Stimulated activated CD4-positive, alpha-beta T cell treated with anti-CD3 and anti-CD28 coated beads, Interleukin-12 subunit alpha, Interleukin-12 subunit beta, amount 100 ng/mL, for 48 hours (primary cell): ENCODE measurements around the gene ZNF26.
"Not testable (repeated sequence)": the region's sequence is repeated elsewhere in the genome, so short reads cannot be mapped to it uniquely, and the experiment has no call there.

ENCODE experiments used
- DNase-seq, 3 donors: peaks; one replicate each; pipeline ENCODE4 v3.0.0-alpha.2; 2020; ENCODE audit warnings: low read depth in 2 of 3, low spot score in 1 of 3

The ZNF26 gene

DNA sequence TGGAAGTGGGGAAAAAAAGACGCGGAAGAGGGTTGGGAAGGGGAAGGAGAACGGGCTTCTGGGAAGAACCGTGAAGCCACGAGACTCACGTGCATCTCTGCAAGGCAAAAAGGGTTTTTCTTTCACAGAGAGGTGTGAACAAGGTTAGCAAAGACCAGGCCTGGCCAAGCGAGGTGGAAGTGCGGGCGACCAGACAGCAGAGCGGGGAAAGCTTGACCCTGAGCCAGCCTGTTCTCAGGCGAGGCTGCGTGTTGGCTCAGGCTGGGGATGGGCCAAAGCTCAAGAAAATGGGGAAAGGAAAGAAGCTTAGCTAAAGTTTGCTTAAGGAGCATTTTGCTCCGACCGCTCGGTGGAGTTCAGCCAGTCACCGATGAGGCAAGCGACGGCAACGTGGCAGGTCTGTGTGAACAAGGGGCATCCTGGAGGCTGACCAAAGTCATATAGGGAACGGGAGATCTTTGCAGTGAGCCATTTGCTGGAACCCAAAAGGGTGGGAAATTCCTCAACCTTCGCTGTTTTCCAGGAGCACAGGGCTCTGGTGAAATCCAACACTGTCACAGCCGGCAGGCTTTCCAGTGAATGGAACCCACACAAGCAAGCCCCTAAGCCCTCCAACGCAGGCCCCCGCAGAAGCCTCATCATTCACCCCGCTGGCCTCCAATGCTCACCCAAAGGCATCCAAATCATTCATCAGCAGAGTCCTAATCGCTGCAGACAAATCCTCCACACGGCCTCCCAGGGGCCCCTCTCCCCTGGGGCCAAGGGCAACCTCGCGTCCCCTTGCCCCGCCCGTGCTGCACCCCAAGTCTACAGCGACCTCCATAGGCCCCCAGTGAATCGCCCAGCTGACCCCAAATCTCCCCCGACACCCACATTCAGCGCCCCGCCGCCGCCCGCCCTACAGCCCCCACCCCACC, 30.8 kb upstream of the ZNF26 start:
- DNase-seq: peak in 2 of 3 donors; percentile 11 to 14

DNA sequence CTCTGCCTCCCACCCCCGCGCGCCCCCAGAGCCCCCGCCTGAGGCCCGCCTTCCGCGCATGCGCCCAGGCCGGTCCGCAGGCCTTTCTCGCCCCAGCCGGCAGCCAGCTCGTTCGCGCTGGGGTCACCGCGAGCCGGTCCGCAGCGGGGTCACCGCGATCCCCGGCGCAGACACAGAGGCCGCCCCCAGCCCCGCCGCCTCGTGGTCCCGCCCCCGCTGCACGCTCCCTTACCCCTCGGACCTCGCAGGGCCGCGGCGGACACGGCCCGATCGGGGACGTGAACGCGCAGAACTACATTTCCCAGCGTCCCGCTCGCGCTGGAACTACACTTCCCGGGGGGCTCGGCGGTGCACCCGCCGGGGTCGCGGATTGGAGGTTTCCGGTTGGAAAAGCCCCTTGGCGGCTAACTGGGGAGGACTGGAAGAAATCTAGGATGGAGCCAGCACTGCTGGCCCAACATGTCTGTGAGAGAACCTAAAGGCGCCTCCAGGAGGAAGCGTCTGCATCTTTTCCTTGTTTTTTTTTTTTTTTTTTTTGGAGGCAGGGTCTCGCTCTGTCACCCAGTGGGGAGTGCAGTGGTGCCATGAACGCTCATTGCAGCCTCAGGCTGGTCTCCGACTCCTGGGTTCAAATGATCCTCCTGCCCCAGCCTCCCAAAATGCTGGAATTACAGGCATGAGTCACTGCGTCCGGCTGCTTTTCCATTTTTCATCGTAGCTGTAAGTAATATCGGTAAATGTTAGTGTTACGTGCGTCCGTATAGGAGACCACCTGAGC, 30.0 kb upstream of the ZNF26 start, which contains the start of gene ZNF605:
TSS of gene ZNF605 (minus strand) at position 296 of the 778 bp plus-strand sequence. CDS start 10,671 bp downstream, outside the sequence.
- peak; percentile 71 to 81 (median 78) for DNase-seq

DNA sequence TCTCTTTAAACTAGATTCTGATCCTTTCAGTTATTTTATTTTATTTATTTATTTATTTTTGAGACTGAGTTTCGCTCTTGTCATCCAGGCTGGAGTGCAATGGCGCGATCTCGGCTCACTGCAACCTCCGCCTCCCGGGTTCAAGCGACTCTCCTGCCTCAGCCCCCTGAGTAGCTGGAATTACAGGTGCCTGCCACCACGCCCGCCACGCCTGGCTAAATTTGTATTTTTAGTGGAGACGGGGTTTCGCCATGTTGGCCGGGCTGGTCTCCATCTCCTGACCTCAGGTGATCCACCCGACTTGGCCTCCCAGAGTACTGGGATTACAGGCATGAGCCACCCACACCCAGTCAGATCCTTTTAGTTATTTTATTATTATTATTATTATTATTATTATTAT, 24.4 kb upstream of the ZNF26 start:
- not testable (repeated sequence) for DNase-seq

DNA sequence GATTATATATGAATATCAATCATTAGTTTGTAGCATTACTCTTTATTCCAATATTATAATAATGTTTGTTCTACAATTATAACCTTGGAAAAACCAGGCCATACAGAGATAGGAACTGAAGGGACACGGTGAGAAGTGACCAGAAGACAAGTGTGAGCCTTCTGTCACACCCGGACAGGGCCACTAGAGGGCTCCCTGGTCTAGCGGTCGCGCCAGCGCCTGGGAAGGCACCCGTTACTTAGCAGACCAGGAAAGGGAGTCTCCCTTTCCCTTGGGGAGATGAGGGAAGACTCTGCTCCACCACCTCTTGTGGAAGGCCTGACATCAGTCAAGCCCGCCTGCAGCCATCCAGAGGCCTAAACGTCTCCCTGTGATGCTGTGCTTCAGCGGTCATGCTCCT, 22.2 kb upstream of the ZNF26 start:
- not testable (repeated sequence) for DNase-seq

DNA sequence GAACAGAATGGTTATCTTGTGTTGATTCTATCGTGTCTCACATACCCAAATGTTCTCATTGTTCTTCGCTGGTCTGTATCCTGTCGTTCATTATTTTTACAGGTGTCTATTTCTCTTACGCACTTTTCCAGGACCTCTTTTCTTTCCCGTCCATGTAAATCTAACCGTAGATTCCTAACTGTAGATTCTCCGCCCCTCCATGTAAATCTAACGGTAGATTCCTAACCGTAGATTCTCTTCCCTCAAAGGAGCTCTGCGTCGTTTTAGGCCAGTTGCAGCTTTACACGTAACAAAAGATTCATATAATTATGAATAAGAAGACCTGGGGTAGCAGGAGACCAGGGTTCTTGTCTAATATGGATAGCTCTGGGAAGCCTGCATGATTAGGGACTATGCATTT, 20.4 kb upstream of the ZNF26 start:
- DNase-seq: no peak

DNA sequence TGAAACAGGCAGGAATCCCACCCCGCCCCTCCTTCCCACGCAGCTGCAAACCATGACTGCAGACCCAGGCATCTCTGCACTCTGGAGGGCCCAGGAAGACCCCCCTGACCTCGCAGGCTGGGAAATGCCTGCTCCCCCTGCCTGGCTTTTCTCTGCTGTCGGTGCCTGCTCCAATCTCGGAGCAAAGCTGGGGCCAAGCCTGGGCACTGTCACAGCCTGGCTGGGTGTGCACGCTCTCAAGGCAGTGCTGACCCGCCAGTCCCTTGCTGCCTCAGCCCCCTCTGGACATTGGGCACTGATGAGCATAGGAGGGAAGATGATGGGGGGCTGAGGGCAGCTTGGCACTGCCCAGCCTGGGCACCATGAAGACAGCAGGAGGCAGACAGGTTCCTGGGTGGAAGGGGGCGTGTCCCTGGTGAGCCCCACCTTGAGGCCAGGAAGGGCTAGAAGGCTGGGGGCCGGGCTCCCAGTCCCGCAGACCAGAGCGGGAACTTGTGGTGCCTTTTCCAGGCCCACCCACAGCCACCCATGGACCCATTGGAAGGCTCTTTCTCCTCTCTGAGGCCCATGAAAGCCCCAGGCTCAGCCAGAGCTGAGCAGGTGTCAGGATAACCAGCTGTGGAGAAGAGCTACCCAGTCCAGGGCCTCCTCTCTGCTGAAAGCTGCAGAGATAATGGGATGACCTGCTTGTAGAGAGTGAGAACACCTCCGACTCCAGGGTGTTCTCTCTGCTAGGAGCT, 19.3 kb upstream of the ZNF26 start:
- DNase-seq: no peak

DNA sequence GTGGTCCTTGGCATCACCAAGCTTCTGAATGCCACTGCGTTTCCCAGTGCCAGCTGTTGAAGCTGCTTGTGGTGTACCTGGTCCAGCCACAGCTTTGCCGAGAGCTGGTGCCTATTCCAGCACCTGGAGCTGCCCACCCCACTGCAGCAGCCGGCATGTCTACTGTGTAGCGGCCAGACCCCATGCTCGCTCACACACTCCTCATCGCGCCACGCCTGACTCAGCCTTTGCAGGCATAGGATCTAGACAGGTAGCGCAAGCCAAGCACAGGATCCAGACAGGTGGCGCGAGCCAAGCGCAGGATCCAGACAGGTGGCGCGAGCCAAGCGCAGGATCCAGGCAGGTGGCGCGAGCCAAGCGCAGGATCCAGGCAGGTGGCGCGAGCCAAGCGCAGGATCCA, 18.4 kb upstream of the ZNF26 start:
- DNase-seq: no peak

DNA sequence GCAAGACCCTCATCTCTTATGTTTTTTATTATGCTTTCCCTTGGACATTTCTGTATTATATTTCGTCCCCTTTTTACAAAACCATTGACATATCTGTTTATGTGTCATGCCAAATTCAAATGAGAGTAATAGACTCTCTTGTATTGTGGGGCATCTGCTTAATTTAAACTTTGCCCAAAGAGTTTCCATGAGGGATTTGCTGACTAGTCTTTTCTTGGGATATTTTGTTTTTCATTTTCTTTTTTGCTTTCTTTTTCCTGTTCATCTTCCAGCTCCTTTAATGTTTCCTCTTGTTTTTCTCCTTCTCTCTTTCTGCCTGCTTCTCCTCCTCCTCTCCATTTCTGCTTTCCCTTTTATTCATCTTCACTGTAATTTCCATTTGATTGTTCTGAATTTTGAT, 13.8 kb upstream of the ZNF26 start:
- DNase-seq: no peak

DNA sequence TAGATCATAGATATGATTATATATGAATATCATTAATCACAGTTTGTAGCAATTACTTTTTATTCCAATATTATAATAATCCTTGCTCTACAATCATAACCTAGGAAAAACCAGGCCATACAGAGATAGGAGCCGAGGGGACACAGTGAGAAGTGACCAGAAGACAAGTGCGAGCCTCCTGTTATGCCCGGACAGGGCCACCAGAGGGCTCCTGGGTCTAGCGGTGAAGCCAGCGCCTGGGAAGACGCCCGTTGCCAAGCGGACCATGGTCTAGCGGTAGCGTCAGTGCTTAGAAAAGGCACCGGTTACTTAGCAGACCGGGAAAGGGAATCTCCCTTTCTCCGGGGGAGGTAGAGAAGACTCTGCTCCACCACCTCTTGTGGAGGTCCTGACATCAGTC, 9.3 kb upstream of the ZNF26 start:
- DNase-seq: not testable (repeated sequence)

DNA sequence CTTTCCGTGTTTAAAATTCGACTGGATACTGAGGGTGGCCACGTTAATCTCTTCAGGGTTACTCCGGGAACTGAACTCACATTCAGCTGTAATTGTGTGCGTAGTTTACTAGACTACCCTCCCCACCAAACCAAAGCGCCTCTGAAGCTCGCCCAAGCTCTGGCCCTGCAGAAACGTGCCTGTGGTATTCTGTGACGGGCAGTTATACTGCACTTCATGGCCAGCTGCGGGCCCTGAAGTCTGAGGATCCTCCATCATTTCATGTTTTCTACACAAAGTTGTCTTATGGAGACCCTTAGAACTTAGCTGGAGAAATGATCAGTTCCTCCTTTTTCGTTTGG, 688 bp downstream of the ZNF26 start:
- DNase-seq: no peak

DNA sequence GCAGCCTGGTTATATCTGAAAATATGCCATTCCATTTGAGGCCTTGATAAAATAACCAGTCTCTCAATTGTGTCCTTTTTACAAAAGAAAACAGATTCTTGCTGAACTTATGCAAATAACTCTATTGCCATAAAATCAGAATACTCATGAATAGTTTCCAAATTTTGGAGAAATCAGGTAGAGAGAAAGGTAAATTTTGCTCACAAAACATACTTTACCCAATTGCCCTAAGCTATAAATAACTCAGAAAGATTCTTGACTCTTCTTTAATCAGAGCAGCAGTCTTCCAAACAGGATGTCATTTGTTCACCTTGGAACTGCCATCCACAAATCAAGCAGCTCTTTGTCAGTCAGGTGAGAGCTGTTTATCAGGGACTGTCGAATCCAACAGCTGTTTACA, 12.6 kb downstream of the ZNF26 start:
- no peak for DNase-seq

DNA sequence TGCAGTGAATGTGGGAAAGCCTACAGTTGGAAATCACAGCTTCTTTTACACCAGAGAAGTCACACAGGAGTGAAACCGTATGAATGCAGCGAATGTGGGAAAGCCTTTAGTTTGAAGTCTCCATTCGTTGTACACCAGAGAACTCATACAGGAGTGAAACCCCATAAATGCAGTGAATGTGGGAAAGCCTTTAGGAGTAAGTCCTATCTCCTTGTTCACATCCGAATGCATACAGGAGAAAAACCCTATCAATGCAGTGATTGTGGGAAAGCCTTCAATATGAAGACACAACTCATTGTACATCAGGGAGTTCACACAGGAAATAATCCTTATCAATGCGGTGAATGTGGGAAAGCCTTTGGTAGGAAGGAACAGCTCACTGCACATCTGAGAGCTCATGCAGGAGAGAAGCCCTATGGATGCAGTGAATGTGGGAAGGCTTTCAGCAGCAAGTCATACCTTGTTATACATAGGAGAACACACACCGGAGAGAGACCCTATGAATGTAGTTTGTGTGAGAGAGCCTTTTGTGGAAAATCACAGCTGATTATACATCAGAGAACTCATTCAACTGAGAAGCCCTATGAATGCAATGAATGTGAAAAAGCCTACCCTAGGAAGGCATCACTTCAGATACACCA, 24.6 kb downstream of the ZNF26 start:
- DNase-seq: no peak

DNA sequence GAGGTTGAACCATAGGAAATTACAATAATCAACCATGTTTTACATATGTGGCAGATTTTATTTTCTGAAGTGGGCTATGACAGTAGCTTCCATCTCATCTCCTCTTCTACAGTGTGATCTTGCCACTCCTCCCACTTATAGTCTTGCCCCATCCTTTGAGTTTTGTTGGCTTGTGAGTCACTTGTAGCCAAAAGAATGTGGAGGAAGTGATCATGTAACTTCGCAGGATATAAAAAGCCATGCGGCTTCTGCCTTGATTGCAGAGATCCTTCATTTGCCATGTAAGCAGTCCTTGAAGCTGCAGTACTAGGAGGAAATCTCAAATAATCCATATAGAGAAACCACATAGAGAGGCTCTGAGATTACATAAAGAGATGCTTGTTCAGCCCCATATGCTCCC, 37.4 kb downstream of the ZNF26 start:
- DNase-seq: no peak

DNA sequence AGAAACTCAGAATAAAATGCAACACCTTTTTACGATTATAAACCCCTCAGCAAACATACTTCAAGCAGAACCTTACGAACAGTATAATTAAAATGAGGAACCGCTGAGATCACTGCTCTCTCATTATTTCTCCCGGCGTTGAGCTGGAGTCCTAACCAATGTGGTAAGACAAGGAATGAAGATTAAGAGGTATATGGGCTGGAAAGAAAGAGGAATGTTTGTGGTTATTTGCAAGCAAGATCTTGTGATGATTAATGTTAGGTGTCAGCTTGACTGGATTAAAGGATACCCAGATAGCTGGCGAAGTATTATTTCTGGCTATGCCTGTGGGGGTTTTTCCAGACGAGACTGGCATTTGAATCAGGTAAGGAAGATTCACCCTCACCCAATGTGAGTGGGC, 40.8 kb downstream of the ZNF26 start:
- DNase-seq: no peak

DNA sequence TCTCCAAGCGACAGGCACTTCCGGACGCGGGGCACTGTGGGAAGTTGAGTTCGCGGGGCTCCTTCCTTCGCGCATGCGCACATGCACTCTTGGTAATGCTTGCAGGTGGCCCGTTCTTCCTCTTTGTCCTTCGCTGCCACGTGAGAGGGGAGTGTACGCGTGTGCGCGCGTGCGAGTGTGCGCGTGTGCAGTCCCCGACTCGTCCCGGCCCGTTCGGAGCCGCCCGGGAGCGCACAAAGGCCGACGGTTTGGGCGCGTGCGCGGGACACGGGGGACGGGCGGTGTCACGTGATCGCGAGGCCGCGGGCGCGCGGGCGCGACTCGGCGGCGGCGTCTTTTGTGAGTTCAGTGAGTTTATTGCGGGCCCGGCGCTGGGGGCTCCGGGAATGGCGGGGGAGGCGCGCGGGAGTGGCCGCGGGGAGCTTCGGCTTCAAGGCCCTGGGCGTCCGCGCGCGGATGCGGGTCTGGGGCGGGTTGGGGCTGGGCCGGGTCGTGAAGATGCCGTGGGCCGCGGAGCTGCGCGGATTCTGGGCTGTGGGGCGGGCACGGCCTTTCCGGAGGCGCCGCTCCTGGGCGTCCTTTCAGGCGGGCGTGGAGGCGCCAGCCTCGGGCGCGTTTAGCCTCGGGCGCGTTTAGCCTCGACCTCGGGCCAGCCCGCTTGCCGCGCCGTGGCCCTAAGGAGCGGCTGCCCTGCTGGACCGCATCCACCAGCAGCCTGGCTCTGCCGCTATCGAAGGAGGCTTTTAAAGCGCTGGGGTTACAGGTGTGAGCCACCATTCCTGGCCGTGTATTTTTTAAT, 51.2 kb downstream of the ZNF26 start, which contains the start of gene ZNF84:
TSS of gene ZNF84 (plus strand) at position 303 of the 799 bp plus-strand sequence. CDS start 3,959 bp downstream, outside the sequence.
- peak; percentile 93 to 95 (median 94) for DNase-seq

DNA sequence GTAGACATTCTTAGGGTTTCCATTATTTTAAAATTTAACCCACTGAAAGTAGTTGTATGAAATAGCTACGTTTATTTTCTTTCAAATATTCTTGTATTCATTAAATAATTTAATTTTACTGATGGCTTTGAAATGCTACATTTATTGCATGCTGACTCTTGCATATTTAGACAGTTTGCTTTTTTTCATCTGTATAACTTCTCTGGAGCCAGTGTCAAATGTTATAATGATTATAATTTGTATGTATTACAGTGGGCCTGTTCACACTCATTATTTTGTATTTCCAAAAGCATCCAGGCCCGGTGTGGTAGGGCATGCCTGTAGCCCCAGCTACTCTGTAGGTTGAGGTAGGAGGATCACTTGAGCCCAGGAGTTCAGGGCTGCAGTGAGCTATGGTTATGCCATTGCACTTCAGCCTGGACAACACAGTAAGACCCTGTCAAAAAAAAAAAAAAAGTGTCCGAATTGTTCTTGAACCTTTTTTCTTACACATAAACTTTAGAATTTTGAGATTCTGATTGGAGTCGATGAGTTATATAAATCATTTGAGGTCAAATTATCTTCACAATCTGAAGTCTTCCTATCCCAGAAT, 52.0 kb downstream of the ZNF26 start:
- no peak for DNase-seq

DNA sequence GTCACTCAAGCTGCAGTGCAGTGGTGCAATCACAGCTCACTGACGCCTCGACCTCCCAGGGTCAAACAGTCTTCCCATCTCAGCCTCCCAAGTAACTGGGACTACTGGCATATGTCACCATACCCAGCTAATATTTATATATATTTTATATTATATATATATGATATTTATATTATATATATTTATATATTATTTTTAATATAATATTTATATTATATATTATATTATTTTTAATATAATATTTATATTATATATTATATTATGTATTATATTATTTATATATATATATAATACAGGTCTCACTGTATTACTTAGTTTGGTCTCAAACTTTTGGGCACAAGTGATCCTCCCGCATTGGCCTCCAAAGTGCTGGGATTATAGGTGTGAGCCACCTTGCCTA, 60.5 kb downstream of the ZNF26 start:
- no peak for DNase-seq

DNA sequence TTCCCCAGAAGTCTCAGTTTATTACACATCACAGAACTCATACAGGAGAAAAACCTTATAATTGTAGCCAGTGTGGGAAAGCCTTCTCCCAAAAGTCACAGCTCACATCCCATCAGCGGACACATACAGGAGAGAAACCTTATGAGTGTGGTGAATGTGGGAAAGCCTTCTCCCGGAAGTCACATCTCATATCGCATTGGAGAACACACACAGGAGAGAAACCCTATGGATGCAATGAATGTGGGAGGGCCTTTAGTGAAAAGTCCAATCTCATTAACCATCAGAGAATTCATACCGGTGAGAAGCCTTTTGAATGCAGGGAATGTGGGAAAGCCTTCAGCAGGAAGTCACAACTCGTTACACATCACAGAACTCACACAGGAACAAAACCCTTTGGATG, 71.3 kb downstream of the ZNF26 start:
- DNase-seq: no peak

DNA sequence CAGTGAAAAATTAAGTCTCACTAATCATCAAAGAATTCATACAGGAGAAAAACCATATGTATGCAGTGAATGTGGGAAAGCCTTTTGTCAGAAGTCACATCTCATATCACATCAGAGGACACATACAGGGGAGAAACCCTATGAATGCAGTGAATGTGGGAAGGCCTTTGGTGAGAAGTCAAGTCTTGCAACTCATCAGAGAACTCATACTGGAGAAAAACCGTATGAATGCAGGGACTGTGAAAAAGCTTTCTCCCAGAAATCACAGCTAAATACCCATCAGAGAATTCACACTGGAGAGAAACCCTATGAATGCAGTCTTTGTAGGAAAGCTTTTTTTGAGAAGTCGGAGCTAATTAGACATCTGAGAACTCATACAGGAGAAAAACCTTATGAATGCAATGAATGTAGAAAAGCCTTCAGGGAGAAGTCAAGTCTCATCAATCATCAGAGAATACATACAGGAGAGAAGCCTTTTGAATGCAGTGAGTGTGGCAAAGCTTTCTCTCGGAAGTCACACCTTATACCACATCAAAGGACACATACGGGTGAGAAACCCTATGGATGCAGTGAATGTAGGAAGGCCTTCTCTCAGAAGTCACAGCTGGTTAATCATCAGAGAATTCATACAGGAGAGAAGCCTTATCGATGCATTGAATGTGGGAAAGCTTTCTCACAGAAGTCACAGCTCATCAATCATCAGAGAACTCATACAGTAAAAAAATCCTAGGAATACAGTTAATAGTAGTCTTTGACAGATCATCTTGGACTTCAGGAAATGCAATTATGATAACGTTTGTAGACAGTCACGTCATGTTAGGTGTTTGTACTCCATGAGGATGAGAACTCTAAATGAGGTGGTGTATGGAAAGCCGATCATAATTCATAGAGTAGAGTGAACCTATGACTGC, 72.3 kb downstream of the ZNF26 start:
- DNase-seq: no peak
